HG03439 (cell line): Measurements from ENCODE around the gene LAMP1.
A peak's percentile ranks its signal among the peaks of the same experiment; 100 is the strongest.
"Not testable (repeated sequence)": the region's sequence is repeated elsewhere in the genome, so short reads cannot be mapped to it uniquely, and the experiment has no call there.

Source experiments
- ATAC-seq: cut with Tn5 transposase; IDR thresholded peaks from one replicate; pipeline ENCODE4 v1.9.1; 2021; ENCODE audit warnings: mild to moderate bottlenecking, moderate library complexity; ENCODE audit not compliant: unreplicated experiment

LAMP1 gene

GRCh38 chr13:113297370-113298042, 467 bp downstream of the LAMP1 start:
- peak; percentile 31 for ATAC-seq

- no peak for ATAC-seq
Measured at GRCh38 chr13:113298043-113298945, 1.3 kb downstream of the LAMP1 start.

- no peak for ATAC-seq
Measured at GRCh38 chr13:113299951-113300350, 2.9 kb downstream of the LAMP1 start.

- no peak for ATAC-seq
Measured at GRCh38 chr13:113302986-113303385, 5.9 kb downstream of the LAMP1 start.

- ATAC-seq = no peak
Measured at GRCh38 chr13:113304121-113304520, 7.1 kb downstream of the LAMP1 start.

- no peak for ATAC-seq
Measured at GRCh38 chr13:113305208-113305607, 8.2 kb downstream of the LAMP1 start.

- no peak for ATAC-seq
Measured at GRCh38 chr13:113307491-113307890, 10.5 kb downstream of the LAMP1 start.

GRCh38 chr13:113309473-113309872, 12.4 kb downstream of the LAMP1 start:
- no peak for ATAC-seq

- not testable (repeated sequence) for ATAC-seq
Measured at GRCh38 chr13:113314112-113314511, 17.1 kb downstream of the LAMP1 start.

GRCh38 chr13:113314895-113315470, 17.9 kb downstream of the LAMP1 start:
- not testable (repeated sequence) for ATAC-seq

- ATAC-seq = no peak
Measured at GRCh38 chr13:113315992-113316391, 19.0 kb downstream of the LAMP1 start.

- no peak for ATAC-seq
Measured at GRCh38 chr13:113317031-113317430, 20.0 kb downstream of the LAMP1 start.

- ATAC-seq = no peak
Measured at GRCh38 chr13:113318956-113319355, 21.9 kb downstream of the LAMP1 start.

- no peak for ATAC-seq
Measured at GRCh38 chr13:113319371-113319770, 22.3 kb downstream of the LAMP1 start.

- no peak for ATAC-seq
Measured at GRCh38 chr13:113320226-113320875, 23.3 kb downstream of the LAMP1 start.

- ATAC-seq = no peak
Measured at GRCh38 chr13:113321546-113321945, 24.5 kb downstream of the LAMP1 start.

GRCh38 chr13:113322043-113322461, 25.0 kb downstream of the LAMP1 start:
- no peak for ATAC-seq

GRCh38 chr13:113322890-113323651, 26.0 kb downstream of the LAMP1 start:
- ATAC-seq = no peak

GRCh38 chr13:113323869-113324268, 26.8 kb downstream of the LAMP1 start:
- ATAC-seq = no peak

- ATAC-seq = no peak
Measured at GRCh38 chr13:113324398-113324797, 27.4 kb downstream of the LAMP1 start.
